SK-N-SH treated with all-trans-retinoic acid at 6 μM for 48 hours (cell line): Measurements from ENCODE around the gene PSMD10.

Experiments used
- ATAC-seq: fragments of 200-7000 bp; cut with Tn5 transposase; 3 replicates; pipeline ENCODE4 v1.9.1; 2020; ENCODE audit warnings: mild to moderate bottlenecking, moderate library complexity
- ARNTL ChIP-seq: fragments of 450-650 bp; formaldehyde crosslinking; IDR thresholded peaks from 2 replicates; pipeline ENCODE4 v1.5.0; 2020; ENCODE audit warnings: low read depth, mild to moderate bottlenecking, moderate library complexity, borderline replicate concordance
- BACH2 ChIP-seq: fragments of 250-450 bp; sonication (Bioruptor Pico); IDR thresholded peaks from 2 replicates; pipeline ENCODE4 v1.9.0; 2021; ENCODE audit warnings: mild to moderate bottlenecking, borderline replicate concordance
- CREB5 ChIP-seq: fragments of 250-450 bp; sonication (Bioruptor Pico); IDR thresholded peaks from 2 replicates; pipeline ENCODE4 v1.5.1; 2020; ENCODE audit warnings: low read depth, mild to moderate bottlenecking, moderate library complexity
- CSDC2 ChIP-seq: fragments of 250-450 bp; sonication (Bioruptor Pico); IDR thresholded peaks from 2 replicates; pipeline ENCODE4 v1.5.0; 2020; ENCODE audit warnings: mild to moderate bottlenecking, moderate library complexity
- CSRNP3 ChIP-seq: fragments of 250-450 bp; sonication (Bioruptor Pico); IDR thresholded peaks from 2 replicates; pipeline ENCODE4 v1.5.1; 2021; ENCODE audit warnings: mild to moderate bottlenecking, moderate library complexity
- ESRRG ChIP-seq: fragments of 250-450 bp; sonication (Bioruptor Pico); IDR thresholded peaks from 2 replicates; pipeline ENCODE4 v1.6.1; 2021; ENCODE audit warnings: mild to moderate bottlenecking
- ISL1 ChIP-seq: fragments of 250-450 bp; sonication (Bioruptor Pico); IDR thresholded peaks from 2 replicates; pipeline ENCODE4 v2.1.2; 2022; ENCODE audit warnings: mild to moderate bottlenecking, moderate library complexity
- OSR1 ChIP-seq: fragments of 250-450 bp; sonication (Bioruptor Pico); IDR thresholded peaks from 2 replicates; pipeline ENCODE4 v1.8.0; 2022; ENCODE audit warnings: moderate library complexity, mild to moderate bottlenecking, inconsistent platforms
- PATZ1 ChIP-seq: fragments of 250-450 bp; sonication (Bioruptor Pico); IDR thresholded peaks from 2 replicates; pipeline ENCODE4 v1.8.0; 2020; ENCODE audit warnings: mild to moderate bottlenecking, moderate library complexity, borderline replicate concordance
- POU6F1 ChIP-seq: fragments of 250-450 bp; sonication (Bioruptor Pico); IDR thresholded peaks from 2 replicates; pipeline ENCODE4 v1.8.0; 2021; ENCODE audit warnings: low read depth, mild to moderate bottlenecking, moderate library complexity, borderline replicate concordance
- PPARA ChIP-seq: fragments of 250-450 bp; sonication (Bioruptor Pico); IDR thresholded peaks from 2 replicates; pipeline ENCODE4 v1.5.0; 2020; ENCODE audit warnings: mild to moderate bottlenecking, borderline replicate concordance
- SNAI2 ChIP-seq: fragments of 250-450 bp; sonication (Bioruptor Pico); IDR thresholded peaks from 2 replicates; pipeline ENCODE4 v1.5.0; 2020; ENCODE audit warnings: mild to moderate bottlenecking, moderate library complexity
- TCF4 ChIP-seq: fragments of 250-450 bp; sonication (Bioruptor Pico); IDR thresholded peaks from 2 replicates; pipeline ENCODE4 v1.8.0; 2021; ENCODE audit warnings: mild to moderate bottlenecking, moderate library complexity, borderline replicate concordance
- TOX ChIP-seq: fragments of 250-450 bp; sonication (Bioruptor Pico); IDR thresholded peaks from 2 replicates; pipeline ENCODE4 v1.8.0; 2021; ENCODE audit warnings: mild to moderate bottlenecking, moderate library complexity, borderline replicate concordance
- TSHZ2 ChIP-seq: fragments of 250-450 bp; sonication (Bioruptor Pico); IDR thresholded peaks from 2 replicates; pipeline ENCODE4 v1.5.0; 2020; ENCODE audit warnings: mild to moderate bottlenecking, moderate library complexity
- ZC3H10 ChIP-seq: fragments of 250-450 bp; sonication (Bioruptor Pico); IDR thresholded peaks from 2 replicates; pipeline ENCODE4 v1.5.1; 2021; ENCODE audit warnings: mild to moderate bottlenecking, moderate library complexity
- ZFP3 ChIP-seq: fragments of 250-450 bp; sonication (Bioruptor Pico); IDR thresholded peaks from 2 replicates; pipeline ENCODE4 v1.5.0; 2020; ENCODE audit warnings: mild to moderate bottlenecking, moderate library complexity
- ZNF565 ChIP-seq: fragments of 450-650 bp; formaldehyde crosslinking; conservative IDR thresholded peaks from 2 replicates; pipeline ENCODE4 v1.5.0; 2020; ENCODE audit warnings: low read depth, mild to moderate bottlenecking, moderate library complexity
- ZNF70 ChIP-seq: fragments of 450-650 bp; formaldehyde crosslinking; IDR thresholded peaks from 2 replicates; pipeline ENCODE4 v1.5.0; 2020; ENCODE audit warnings: mild to moderate bottlenecking, moderate library complexity
- ZNF8 ChIP-seq: fragments of 450-650 bp; formaldehyde crosslinking; IDR thresholded peaks from 2 replicates; pipeline ENCODE4 v1.5.0; 2020; ENCODE audit warnings: mild to moderate bottlenecking, moderate library complexity

The PSMD10 gene

GRCh38 chrX:108121291-108121690 is 29.9 kb upstream of the PSMD10 start:
- no peak for ATAC-seq
- no peak for TF ChIP-seq ARNTL (CRISPR knock-in tag)
- no peak for TF ChIP-seq BACH2
- TF ChIP-seq ZNF8 (CRISPR knock-in tag): no peak
- no peak for TF ChIP-seq TSHZ2 (CRISPR knock-in tag)
- no peak for TF ChIP-seq ZNF70
- TF ChIP-seq CREB5: no peak
- TF ChIP-seq ISL1 (CRISPR knock-in tag): no peak
- no peak for TF ChIP-seq OSR1 (CRISPR knock-in tag)
- TF ChIP-seq PATZ1: no peak
- no peak for TF ChIP-seq CSDC2 (CRISPR knock-in tag)
- TF ChIP-seq TOX: no peak
- no peak for TF ChIP-seq ZC3H10 (CRISPR knock-in tag)
- no peak for TF ChIP-seq PPARA (CRISPR knock-in tag)
- TF ChIP-seq ZNF565 (CRISPR knock-in tag): no peak

- ATAC-seq: no peak
- TF ChIP-seq BACH2 (no peak), ZFP3 (CRISPR knock-in tag) (no peak), CREB5 (no peak), ZC3H10 (CRISPR knock-in tag) (no peak), TSHZ2 (CRISPR knock-in tag) (no peak), CSDC2 (CRISPR knock-in tag) (no peak), ZNF565 (CRISPR knock-in tag) (no peak), OSR1 (CRISPR knock-in tag) (no peak), CSRNP3 (no peak), POU6F1 (CRISPR knock-in tag) (no peak), ISL1 (CRISPR knock-in tag) (no peak), SNAI2 (CRISPR knock-in tag) (no peak), TCF4 (no peak), ARNTL (CRISPR knock-in tag) (no peak), ZNF70 (no peak), ESRRG (no peak), PPARA (CRISPR knock-in tag) (no peak)
- TF ChIP-seq, all 23 proteins: peak for 0
Measured at GRCh38 chrX:108117988-108118387, 26.6 kb upstream of the PSMD10 start.
